ENCODE data around the gene PARVG.

PARVG gene

DNA sequence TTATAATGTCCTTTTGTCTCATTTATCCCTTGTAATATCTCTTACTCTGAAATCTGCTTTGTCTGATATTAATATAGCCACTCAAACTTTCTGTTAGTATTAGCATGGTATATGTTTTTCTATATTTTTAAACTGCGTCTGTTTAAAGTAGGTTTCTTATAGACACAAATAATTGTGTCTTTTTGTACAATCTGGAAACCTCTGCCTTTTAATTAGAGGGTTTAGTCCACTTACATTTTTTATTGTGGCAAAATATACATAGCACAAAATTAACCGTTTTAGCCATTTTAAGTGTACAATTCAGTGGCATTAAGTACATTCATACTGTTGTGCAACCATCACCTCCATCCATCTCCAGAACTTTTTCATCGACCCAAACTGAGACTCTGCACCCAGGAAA lies 28.6 kb downstream of the PARVG start:
- H3K9me3 ChIP-seq (ENCODE audit: low read length), result no peaks in the 10 kb centered on the region

DNA sequence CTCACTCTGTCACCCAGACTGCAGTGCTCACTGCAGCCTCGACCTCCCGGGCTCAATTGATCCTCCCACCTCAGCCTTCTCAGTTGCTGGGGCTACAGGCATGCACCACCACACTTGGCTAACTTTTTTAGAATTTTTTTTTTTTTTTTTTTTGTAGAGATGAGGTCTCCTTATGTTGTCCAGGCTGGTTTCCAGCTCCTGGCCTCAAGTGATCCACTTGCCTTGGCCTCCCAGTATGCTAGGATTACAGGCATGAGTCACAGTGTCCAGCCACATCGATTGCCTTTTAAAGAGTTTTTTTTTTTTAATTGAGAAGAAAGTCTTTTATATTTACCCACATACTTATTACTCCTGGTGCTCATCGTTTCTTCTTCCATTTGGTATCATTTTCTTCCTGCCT lies 30.0 kb downstream of the PARVG start:
- Histone ChIP-seq H3K27me3 (ENCODE audit: control insufficient read depth in 1 of 2, insufficient read depth in 2 of 2, low read length in 2 of 2) (no peaks in the 10 kb centered on the region), H3K27ac (ENCODE audit: low read depth, low read length) (no peak overlapping the region), H3K9me3 (ENCODE audit: low read length) (no peaks in the 10 kb centered on the region), H3K9ac (ENCODE audit: low read length) (no peak overlapping the region), H3K4me1 (ENCODE audit: insufficient read depth, low read length) (peaks cover 16% of the 10 kb centered on the region), H3K36me3 (ENCODE audit: insufficient read depth, low read length) (no peaks in the 10 kb centered on the region), H3K4me3 (ENCODE audit: low read depth in 1 of 2, low read length in 2 of 2) (no peak overlapping the region)

More for the DNA sequence above, 28.6 kb downstream of the PARVG start:
- no peaks in the 10 kb centered on the region for H3K27me3 ChIP-seq (ENCODE audit: control insufficient read depth in 1 of 2, insufficient read depth in 2 of 2, low read length in 2 of 2)
- no peak overlapping the region for H3K4me3 ChIP-seq (ENCODE audit: low read depth in 1 of 2, low read length in 2 of 2)
- H3K9ac ChIP-seq (ENCODE audit: low read length), result no peak overlapping the region
- H3K36me3 ChIP-seq (ENCODE audit: insufficient read depth, low read length), result no peaks in the 10 kb centered on the region
- H3K4me1 ChIP-seq (ENCODE audit: insufficient read depth, low read length), result peaks cover 16% of the 10 kb centered on the region
- no peak overlapping the region for H3K27ac ChIP-seq (ENCODE audit: low read depth, low read length)

DNA sequence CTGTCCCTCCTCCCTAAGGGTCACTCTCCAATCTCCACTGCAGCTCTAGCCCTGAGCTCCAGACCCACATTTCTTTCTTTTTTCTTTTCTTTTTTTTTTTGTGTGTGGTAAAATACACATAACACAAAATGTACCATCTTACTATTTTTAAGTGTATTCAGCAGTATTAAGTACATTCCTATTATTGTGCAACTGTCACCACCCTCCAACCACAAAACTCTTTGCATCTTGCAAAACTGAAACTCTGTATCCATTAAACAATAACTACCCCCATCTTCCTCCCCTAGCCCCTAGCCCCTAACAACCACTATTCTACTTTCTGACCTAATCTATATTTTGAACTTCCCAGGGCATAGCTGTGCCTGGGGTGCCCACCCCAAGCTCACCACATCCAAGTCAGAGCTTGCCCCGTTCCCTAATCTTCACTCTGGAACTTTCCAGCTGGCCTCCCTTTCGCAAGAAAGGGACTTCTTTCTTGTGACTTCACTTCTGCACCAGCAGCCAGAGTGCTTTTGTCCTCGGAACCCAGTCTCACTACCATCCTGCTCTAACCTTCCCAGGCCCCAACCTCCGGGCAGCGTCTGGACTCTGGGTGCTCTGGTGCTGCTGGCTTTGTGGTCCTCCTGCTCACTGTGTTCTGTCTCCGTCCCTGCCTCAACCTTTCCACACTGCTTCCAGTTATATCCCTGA lies 30.7 kb downstream of the PARVG start:
- Histone ChIP-seq H3K9ac (ENCODE audit: low read length) (no peak overlapping the region), H3K36me3 (ENCODE audit: insufficient read depth, low read length) (no peaks in the 10 kb centered on the region), H3K27ac (ENCODE audit: low read depth, low read length) (no peak overlapping the region), H3K9me3 (ENCODE audit: low read length) (no peaks in the 10 kb centered on the region), H3K4me3 (ENCODE audit: low read depth in 1 of 2, low read length in 2 of 2) (no peak overlapping the region), H3K4me1 (ENCODE audit: insufficient read depth, low read length) (peaks cover 16% of the 10 kb centered on the region), H3K27me3 (ENCODE audit: control insufficient read depth in 1 of 2, insufficient read depth in 2 of 2, low read length in 2 of 2) (no peaks in the 10 kb centered on the region)

DNA sequence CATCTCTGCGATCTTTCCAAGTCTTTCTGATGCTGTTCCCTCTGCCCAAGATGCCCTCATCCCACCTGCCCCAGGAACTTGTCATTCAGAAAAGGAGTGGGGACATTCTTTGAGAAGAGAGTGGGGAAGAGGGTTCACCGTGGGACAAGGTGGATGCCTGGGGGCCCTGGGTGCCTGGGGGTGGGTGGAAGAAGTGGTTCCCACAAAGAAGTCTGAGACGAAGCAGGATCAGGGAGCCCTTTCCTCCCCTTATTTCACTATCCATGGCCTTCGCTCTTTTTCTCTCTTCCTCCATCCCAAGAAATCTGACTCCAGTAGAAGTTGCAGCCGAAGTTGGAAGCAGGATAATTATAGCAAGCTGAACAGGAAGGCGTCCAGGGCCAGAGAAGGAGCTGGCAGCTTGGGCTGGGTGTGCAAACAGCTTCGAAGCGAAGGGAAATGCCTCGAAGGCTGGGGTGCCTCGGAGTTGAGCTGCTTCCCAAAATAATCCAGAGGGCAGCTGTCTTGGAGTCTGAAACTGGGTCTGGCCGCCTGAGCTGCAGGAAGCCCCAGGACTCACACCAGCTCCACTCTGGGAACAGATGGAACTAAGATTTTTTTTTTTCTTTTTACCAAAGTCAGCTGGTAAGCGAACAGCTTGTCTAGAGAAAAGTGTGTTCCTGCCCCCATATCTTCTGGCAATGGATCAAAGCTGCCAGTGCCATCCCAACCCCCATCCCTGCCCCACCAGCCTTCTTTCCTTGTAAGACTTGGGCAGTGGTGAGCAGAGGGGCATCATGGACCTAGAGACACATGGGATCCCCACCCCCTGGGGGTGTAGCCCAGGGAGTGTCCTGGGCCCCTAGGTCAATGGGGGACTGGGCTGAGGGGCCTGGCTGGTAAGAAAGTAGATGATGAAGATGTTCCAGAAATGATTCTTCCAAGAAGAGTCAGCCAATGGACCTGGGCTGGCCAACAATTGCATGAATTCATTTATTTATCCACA lies 31.5 kb downstream of the PARVG start:
- Histone ChIP-seq H3K4me1 (ENCODE audit: insufficient read depth, low read length) (peaks cover 16% of the 10 kb centered on the region), H3K9me3 (ENCODE audit: low read length) (no peaks in the 10 kb centered on the region), H3K9ac (ENCODE audit: low read length) (no peak overlapping the region), H3K27me3 (ENCODE audit: control insufficient read depth in 1 of 2, insufficient read depth in 2 of 2, low read length in 2 of 2) (no peaks in the 10 kb centered on the region), H3K4me3 (ENCODE audit: low read depth in 1 of 2, low read length in 2 of 2) (no peak overlapping the region), H3K27ac (ENCODE audit: low read depth, low read length) (no peak overlapping the region), H3K36me3 (ENCODE audit: insufficient read depth, low read length) (no peaks in the 10 kb centered on the region)

DNA sequence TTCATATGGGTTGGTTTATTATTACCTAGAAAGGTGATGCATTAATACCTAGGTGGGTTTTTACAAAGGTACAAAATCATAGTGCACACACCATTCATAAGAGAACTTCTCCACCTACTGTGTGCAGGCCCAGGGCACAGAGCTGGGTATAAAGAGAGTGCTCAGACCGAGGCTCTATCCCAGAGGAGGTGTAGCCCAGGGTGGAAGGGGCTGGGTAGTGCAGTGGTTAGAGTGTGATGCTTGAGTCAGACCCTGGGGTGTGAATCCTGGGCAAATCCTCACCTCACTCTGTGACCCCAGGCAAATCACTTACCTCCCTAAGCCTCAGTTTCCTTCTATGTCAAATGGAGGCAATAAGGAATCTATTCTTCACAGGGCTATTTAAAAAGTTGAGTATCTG lies 32.2 kb downstream of the PARVG start:
- Histone ChIP-seq H3K27ac (ENCODE audit: low read depth, low read length) (no peak overlapping the region), H3K9ac (ENCODE audit: low read length) (no peak overlapping the region), H3K4me3 (ENCODE audit: low read depth in 1 of 2, low read length in 2 of 2) (no peak overlapping the region), H3K27me3 (ENCODE audit: control insufficient read depth in 1 of 2, insufficient read depth in 2 of 2, low read length in 2 of 2) (no peaks in the 10 kb centered on the region), H3K9me3 (ENCODE audit: low read length) (no peaks in the 10 kb centered on the region), H3K4me1 (ENCODE audit: insufficient read depth, low read length) (peaks cover 16% of the 10 kb centered on the region), H3K36me3 (ENCODE audit: insufficient read depth, low read length) (no peaks in the 10 kb centered on the region)

DNA sequence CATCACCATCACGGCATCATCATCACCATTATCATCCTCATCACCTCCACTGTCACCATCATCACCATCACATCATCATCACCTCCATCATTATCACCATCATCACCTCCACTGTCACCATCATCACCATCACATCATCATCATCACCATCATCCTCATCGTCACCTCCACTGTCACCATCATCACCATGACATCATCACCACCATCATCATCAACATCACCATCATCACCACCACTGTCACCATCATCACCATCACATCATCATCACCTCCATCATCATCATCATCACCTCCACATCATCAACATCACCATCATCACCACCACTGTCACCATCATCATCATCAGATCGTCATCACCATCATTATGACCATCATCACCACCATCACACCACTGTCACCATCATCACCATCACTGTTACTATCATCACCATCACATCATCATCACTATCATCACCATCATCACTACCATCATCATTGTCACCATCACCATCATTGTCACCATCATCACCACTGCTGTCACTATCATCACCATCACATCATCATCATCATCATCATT lies 32.8 kb downstream of the PARVG start:
- Histone ChIP-seq H3K4me3 (ENCODE audit: low read depth in 1 of 2, low read length in 2 of 2) (no peak overlapping the region), H3K27me3 (ENCODE audit: control insufficient read depth in 1 of 2, insufficient read depth in 2 of 2, low read length in 2 of 2) (no peaks in the 10 kb centered on the region), H3K9ac (ENCODE audit: low read length) (no peak overlapping the region), H3K27ac (ENCODE audit: low read depth, low read length) (no peak overlapping the region), H3K4me1 (ENCODE audit: insufficient read depth, low read length) (peaks cover 16% of the 10 kb centered on the region), H3K36me3 (ENCODE audit: insufficient read depth, low read length) (no peaks in the 10 kb centered on the region), H3K9me3 (ENCODE audit: low read length) (no peaks in the 10 kb centered on the region)

DNA sequence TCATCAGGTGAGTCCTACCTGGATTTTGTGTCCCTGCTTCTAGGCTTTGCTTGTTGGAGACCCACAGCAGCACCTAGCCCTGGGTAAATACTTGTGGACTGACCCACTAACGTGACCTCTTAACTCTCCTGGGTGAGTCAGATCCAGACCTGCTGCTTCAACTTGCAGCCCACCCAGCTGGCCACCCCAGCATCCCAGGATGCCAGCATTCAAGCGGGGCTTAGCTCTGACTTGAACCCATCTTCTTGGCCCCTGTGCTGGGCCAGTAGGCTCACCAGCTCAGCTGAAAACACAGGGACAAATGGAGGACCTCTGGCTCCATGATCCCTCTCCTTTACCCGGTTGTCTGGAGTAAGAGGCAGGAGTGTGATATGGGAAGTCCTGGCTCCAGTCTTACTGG lies 33.5 kb downstream of the PARVG start:
- no peak overlapping the region for H3K27ac ChIP-seq (ENCODE audit: low read depth, low read length)
- no peaks in the 10 kb centered on the region for H3K36me3 ChIP-seq (ENCODE audit: insufficient read depth, low read length)
- H3K27me3 ChIP-seq (ENCODE audit: control insufficient read depth in 1 of 2, insufficient read depth in 2 of 2, low read length in 2 of 2), result no peaks in the 10 kb centered on the region
- H3K4me3 ChIP-seq (ENCODE audit: low read depth in 1 of 2, low read length in 2 of 2), result no peak overlapping the region
- H3K9ac ChIP-seq (ENCODE audit: low read length), result no peak overlapping the region
- H3K4me1 ChIP-seq (ENCODE audit: insufficient read depth, low read length), result peaks cover 16% of the 10 kb centered on the region
- no peaks in the 10 kb centered on the region for H3K9me3 ChIP-seq (ENCODE audit: low read length)

DNA sequence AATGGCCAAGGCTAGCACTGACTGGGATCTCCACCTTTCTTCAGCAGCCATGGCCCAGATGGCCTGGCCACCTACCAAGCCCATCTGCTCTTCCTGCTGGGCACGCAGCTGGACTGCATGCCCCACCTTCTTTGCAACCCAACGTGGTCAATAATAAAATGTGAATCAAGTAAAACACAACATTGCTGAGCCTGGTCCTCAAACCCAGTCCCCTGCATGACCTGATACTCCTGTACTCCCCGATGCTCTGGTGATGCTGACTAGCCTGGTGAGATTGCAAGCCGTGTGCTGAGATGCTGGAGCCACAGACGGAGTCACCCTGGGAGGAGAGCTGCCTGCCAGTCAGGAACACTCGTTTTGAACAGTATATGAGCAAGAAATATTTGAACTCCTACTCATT lies 34.0 kb downstream of the PARVG start:
- Histone ChIP-seq H3K27me3 (ENCODE audit: control insufficient read depth in 1 of 2, insufficient read depth in 2 of 2, low read length in 2 of 2) (no peaks in the 10 kb centered on the region), H3K9me3 (ENCODE audit: low read length) (no peaks in the 10 kb centered on the region), H3K4me3 (ENCODE audit: low read depth in 1 of 2, low read length in 2 of 2) (no peak overlapping the region), H3K36me3 (ENCODE audit: insufficient read depth, low read length) (no peaks in the 10 kb centered on the region), H3K9ac (ENCODE audit: low read length) (no peak overlapping the region), H3K27ac (ENCODE audit: low read depth, low read length) (no peak overlapping the region), H3K4me1 (ENCODE audit: insufficient read depth, low read length) (peaks cover 16% of the 10 kb centered on the region)

DNA sequence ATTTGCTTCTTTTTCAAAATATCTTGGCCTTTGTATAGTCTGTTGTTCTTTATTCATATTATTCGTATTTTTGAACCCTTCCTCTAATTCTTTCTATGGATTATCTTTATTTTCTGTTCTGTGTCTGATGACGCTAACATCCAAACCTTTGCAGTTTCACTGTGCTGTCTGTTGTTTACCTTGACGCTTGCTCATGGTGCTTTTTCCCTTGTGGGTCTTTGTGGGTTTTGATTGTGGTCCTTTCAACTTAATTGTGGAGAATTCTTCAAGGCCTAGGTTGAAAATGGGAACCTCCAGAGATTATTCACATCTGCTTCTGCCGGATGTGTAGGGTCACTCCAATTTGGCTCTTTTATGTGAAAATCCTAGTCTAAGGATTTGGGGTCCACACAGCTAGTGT lies 34.6 kb downstream of the PARVG start:
- peaks cover 16% of the 10 kb centered on the region for H3K4me1 ChIP-seq (ENCODE audit: insufficient read depth, low read length)
- H3K27ac ChIP-seq (ENCODE audit: low read depth, low read length), result no peak overlapping the region
- H3K36me3 ChIP-seq (ENCODE audit: insufficient read depth, low read length), result no peaks in the 10 kb centered on the region
- no peak overlapping the region for H3K9ac ChIP-seq (ENCODE audit: low read length)
- H3K4me3 ChIP-seq (ENCODE audit: low read depth in 1 of 2, low read length in 2 of 2), result no peak overlapping the region
- no peaks in the 10 kb centered on the region for H3K27me3 ChIP-seq (ENCODE audit: control insufficient read depth in 1 of 2, insufficient read depth in 2 of 2, low read length in 2 of 2)
- H3K9me3 ChIP-seq (ENCODE audit: low read length), result no peaks in the 10 kb centered on the region

DNA sequence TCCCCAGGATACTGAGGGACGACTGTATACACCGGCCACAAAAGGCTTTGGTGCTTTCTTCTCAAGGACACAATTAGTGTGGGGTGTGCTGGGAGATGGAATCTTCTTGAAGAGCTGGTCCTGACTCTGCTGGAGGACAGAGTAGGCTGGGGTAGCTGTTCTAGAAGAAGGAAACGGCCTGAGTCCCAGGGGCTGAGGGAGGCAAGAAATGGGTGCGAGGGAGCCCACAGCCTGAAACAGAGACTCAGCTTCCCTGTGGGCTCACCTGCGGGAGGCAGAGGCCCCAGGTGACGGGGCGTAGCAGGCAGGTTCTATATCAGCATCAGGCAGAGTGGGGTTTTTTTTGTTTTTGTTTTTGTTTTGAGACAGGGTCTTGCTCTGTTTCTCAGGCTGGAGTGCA lies 36.6 kb downstream of the PARVG start:
- Histone ChIP-seq H3K9me3 (ENCODE audit: low read length) (no peaks in the 10 kb centered on the region), H3K9ac (ENCODE audit: low read length) (no peak overlapping the region), H3K36me3 (ENCODE audit: insufficient read depth, low read length) (no peaks in the 10 kb centered on the region), H3K4me3 (ENCODE audit: low read depth in 1 of 2, low read length in 2 of 2) (no peak overlapping the region), H3K4me1 (ENCODE audit: insufficient read depth, low read length) (peaks cover 7% of the 10 kb centered on the region), H3K27me3 (ENCODE audit: control insufficient read depth in 1 of 2, insufficient read depth in 2 of 2, low read length in 2 of 2) (no peaks in the 10 kb centered on the region), H3K27ac (ENCODE audit: low read depth, low read length) (no peak overlapping the region)

DNA sequence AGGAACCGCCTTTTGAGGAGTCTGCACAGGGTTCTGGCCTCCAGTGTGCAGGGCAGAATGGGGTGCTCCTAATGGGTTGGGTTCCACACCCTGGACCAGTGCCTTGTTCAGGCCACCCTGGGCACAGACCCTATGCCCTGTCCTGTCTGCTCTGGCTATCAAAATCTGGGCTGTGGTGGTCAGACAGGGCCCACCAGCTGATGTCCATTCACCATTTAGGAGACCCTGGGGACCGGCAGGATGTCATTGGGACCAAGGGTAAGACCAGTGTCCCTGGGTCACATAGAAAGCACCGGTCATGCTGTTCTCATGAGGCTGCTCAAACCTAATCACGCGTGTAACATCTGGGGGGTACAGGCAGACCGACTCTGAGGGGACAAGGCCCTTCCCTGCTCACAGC lies 37.3 kb downstream of the PARVG start:
- Histone ChIP-seq H3K27ac (ENCODE audit: low read depth, low read length) (no peak overlapping the region), H3K9me3 (ENCODE audit: low read length) (no peaks in the 10 kb centered on the region), H3K36me3 (ENCODE audit: insufficient read depth, low read length) (no peaks in the 10 kb centered on the region), H3K27me3 (ENCODE audit: control insufficient read depth in 1 of 2, insufficient read depth in 2 of 2, low read length in 2 of 2) (no peaks in the 10 kb centered on the region), H3K4me1 (ENCODE audit: insufficient read depth, low read length) (no peaks in the 10 kb centered on the region), H3K4me3 (ENCODE audit: low read depth in 1 of 2, low read length in 2 of 2) (no peak overlapping the region), H3K9ac (ENCODE audit: low read length) (no peak overlapping the region)
